NCI-H2171 (cell line): ENCODE measurements around the gene BTD.
"Not testable (repeated sequence)": the region's sequence is repeated elsewhere in the genome, so short reads cannot be mapped to it uniquely, and the experiment has no call there.

Source experiments
- DNase-seq: peaks from one replicate; lab custom pipeline; 2025; lab: John Stamatoyannopoulos, UW

BTD gene

DNA sequence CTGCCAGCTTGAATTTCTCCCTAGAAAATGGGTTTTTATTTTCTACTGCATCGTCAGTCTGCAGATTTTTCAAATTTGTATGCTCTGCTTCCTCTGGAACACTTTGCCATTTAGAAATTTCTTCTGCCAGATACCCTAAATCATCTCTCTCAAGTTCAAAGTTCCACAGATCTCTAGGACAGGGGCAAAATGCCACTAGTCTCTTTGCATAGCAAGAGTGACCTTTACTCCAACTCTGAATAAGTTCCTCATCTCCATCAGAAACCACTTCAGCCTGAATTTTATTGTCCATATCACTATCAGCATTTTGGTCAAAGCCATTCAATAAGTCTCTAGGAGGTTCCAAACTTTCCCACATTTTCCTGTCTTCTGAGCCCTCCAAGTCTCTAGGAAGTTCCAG, 3.0 kb downstream of the BTD start:
- not testable (repeated sequence) for DNase-seq

DNA sequence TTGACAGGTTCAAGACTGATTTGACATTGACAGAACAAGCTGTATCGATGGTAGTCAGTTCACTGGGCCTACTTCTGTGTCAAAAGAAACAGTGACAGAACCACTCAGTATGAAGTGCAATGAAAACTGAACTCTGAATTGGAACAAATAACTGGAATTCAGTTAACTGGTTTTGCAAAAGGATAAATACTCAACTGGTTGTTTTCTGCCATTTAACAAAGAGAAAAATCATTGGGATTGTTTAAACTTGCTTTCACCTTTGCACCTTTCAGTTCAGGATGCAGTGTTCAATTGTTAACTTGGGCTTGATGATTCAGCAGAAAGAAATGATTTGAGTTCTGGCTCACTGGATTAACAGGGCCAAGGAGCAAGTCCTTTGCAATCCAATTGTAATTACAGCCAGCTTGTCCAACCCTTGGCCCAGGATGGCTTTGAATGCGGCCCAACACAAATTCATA, 4.9 kb downstream of the BTD start:
- DNase-seq = no peak

DNA sequence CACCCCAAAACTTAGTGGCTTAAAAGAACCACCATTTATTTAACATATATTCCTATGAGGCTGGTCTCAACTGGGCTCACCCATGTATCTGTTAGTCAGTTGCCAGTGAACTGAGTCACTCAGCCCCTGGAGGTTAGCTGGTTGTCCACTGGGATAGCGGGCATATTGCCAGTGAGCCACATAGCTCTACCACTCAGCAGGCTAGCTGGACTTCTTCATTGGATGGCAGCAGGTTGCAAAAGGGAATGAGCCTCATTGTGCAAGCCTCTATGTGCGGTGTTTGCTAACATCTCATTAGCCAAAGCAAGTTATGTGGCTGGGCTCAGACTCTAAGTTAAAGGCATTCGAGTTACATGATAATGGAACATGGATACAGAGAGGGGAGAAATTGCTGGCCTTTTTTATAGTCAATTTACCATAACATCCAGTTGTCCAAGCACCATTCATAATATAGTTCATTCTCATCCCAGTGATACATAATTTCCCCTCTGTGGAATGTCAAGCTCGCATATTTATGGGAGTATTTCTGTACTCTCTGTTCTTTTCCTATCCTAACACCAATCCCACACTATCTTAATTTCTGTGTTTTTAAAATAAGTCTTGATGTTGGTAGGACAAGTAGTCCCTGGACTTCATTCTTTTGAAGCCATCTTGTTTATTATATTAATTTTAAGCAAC, 8.7 kb downstream of the BTD start:
- DNase-seq = no peak

DNA sequence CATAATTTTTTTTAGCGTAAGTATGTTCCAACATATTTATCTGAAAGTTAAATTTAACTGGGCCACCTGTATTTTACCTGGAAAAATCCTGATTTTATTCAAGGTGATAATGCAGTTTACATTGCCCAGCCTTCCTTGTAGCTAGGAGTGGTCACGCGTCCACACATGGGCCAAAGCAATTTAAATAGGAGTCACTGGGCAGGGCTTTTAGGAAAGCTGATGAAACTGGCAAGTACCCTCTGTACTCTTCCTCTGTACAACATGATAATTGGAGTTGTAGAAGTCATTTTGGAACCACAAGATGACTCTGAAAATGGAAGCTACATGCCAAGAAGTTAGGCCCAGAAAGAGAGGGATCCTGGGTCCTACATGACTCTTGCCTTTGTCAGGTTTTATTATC, 9.5 kb downstream of the BTD start:
- no peak for DNase-seq

DNA sequence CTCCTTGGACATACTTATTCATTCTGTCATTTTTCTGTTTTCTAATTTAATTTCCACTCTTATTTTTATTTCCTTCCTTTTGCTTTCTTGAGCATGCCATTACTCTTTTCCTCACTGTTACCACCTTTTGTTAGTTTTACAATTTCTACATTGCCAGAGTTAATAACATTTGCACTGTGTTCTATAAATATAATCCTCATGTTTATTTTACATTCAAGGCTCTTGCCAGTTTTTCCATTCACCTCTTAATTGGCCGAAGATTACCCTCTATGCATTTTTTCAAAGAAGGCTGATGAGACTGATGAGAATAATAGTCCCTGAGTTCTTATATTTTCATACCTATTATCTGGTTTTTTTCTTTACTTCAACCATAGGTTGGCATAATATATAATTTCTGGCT, 10.5 kb downstream of the BTD start:
- DNase-seq = no peak

DNA sequence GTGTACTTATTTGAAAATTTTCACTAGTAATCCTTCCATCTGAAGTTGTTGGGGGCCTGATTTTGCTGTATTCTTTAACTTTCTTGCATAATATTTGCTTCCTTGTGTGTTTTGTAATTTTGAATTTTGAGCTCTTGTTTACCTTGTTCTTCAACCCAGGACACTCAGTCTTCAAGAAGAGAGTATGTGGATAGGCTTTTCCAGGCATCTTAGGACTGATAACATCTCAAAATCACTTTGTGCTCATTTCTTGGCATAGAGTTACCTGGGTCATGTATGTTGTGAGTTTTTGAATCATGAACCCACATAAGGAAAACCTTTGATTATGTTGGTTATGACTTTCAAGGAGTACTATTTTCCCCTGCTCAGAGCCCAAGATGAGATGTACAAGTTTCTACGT, 13.4 kb downstream of the BTD start:
- no peak for DNase-seq

DNA sequence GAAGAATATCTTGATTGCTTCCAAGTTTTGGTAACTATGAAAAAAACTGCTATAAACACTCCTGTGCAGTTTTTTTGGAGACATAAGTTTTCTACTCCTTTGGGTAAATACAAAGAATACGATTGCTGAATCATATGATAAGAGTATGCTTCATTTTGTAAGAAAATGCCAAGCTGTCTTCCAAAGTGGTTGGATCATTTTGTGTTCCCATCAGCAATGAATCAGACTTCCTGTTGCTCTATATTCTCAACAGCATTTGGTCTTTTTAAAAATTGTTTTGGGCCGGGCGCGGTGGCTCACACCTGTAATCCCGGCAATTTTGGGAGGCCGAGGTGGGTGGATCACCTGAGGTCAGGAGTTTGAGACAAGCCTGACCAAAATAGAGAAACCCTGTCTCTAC, 14.5 kb downstream of the BTD start:
- no peak for DNase-seq

DNA sequence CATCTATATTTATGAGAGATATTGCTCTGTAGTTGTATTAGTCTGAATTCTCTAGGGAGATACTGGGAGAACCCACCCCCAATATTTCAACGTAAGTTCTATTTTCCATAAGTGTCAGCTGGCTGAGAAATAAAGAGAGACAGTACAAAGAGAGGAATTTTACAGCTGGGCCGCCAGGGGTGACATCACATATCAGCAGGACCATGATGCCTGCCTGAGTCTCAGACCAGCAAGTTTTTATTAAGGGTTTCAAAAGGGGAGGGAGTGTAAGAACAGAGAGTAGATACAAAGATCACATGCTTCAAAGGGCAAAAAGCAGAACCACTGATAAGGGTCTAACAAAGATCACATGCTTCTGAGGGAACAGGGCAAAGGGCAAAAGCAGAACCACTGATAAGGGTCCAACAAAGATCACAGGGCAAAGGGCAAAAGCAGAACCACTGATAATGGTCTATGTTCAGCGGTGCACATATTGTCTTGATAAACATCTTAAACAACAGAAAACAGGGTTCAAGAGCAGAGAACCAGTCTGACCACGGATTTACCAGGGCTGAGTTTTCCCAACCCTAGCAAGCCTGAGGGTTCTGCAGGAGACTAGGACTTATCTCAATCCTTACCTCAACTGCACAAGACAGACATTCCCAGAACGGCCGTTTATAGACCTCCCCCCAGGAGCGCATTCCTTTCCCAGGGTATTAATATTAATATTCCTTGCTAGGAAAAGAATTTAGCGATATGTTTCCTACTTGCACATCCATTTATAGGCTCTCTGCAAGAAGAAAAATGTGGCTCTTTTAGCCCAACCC, 18.3 kb downstream of the BTD start:
- not testable (repeated sequence) for DNase-seq

DNA sequence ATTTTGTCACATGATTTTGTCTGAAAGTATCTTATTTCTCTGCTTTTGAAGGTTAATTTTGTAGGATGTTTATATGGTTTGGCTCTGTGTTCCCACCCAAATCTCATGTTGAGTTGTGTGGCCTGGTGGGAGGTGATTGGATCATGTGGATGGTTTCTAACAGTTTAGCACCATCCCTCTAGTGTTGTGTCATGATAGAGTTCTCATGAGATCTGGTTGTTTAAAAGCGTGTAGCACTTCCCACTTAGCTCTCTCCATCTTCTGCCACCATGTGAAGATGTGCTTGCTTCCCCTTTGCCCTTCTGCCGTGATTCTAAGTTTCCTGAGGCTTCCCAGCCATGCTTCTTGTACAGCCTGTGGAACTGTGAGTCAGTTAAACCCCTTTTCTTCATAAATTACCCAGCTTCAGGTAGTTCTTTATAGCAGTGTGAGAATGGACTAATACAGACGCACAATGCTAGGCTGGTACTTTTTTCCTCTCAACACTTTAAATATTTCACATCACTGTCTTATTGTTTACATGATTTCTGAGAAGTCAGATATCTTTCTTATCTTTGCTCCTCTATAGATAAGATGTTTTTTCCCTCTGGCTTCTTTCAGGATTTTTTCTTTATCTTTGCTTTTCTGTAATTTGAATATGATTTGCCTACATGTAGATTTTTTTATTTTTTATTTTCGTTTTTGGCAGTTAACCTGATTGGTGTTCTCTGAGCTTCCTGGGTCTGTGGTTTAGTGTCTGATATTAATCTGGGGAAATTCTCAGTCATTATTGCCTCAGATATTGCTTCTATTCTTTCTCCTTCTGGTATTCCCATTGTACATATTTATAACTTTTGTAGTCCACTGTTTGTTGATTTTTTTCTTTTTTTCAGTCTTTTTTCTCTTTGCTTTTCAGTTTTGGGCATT, 22.2 kb downstream of the BTD start:
- DNase-seq = no peak

DNA sequence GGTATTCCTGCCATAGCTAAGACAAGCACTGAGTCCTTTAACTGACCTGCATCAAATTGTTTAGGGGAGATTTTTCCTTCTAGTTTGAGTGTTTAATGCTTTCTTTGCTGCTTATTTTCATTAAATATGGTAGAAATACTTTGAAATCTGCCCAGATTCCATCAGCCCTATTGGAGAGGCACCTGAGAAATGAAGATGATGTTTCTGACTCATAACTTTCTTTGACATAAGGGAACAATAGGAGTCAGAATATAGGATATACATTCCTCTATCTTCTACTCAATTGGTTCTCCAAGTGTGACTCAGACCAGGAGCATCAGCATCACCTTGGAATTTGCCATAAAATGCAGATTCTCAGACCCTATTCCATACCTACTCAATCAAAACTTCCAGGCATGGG, 27.4 kb downstream of the BTD start:
- no peak for DNase-seq

DNA sequence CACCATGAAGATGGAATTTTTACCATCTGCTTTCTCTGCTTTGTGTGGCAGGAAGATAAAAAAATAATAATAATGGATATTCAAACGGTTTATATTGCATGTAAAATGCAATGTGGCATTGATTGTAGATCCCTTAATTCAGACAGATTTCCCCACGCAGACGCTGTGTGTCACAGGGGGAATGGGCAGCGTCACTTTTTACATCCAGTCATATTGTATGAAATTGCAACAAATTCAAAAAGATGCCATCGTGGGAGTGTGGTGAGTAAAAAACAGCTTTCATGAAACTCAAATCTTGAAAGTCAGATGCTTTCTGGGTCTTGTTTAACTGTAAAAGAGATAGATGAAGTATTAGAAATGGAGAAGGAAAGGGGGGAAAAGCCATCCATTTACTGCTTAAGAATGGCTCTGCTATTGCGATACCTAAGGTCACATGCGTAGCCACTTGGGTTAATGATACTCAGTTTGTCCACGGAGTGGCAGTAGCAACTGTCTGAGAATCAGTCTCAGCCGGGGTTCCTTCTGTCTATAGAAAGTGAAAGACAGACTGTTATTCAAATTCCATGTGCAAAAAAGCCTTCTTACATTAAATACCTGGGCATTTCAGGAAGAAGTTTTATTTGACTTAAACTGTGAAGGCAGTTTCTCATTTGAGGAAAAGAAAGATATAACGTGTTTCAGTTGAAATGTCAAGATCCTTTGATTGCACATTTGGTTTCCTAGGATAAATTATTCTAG, 28.5 kb downstream of the BTD start:
- no peak for DNase-seq

DNA sequence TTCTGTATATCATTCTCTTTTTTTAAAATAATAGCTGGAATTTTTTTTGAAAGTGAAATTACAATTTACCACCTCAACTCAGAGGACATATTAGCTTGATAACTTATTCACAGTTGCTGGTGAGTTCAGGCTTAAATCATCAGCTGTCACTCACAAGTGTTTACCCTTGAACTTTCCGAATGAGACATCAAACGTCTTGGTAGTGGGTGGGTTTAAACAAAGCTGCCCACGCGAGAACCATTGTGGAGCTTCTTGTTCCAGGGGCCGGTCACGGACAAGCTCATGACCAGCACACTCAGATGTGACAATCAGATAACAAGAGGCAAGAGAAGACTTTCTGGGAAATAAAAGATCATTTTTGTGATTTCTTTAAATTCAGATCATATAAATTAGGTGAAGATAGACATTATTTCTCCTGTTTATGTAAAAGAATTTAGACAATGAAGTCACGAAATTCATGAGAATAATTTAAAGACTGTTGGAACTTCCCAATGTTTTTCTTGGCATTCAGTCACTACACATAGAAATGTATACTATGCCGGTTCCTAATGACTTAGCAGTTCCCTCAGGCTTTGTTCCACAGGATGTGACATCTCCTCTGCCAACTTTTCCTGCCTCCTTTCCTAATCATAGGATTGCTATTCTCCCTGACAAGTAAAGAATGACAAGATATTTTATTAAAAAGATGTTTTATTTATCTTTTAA, 29.3 kb downstream of the BTD start:
- no peak for DNase-seq

DNA sequence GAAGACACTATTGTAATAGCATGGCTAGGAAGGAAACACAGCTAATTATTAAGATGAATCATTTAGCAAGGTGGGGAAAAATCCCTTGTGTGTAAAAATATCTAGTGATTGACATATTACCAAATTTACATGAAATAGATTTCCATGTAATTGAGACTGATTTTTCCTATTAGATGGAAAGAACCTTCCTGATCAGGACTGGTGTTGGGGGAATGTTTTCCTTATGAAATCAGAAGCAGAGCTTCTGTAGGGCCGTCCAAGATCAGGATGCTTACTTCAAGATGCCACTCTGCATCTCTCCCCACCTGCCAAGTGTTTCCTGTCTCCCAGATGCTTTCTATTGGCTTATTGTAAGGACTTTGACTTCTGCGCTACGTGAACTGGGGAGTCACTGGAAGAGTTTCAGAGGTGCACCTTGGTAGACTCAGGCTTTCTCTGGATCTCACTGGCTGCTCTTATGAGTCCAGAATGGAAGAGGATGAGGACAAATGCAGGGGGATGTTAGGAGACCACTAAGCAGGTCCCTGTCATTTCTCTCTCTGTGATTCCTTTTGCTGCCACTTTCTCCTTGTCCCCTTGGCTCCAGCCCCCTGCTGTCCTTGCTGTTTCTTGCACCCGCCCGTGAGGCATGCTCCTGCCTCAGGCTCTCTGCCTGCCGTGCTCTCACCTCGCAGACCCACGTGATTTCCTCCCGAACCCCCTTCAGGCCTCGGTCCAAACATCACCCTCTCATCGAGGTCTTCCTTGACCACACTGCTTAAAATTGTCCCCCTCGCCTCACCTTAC, 30.1 kb downstream of the BTD start:
- no peak for DNase-seq

DNA sequence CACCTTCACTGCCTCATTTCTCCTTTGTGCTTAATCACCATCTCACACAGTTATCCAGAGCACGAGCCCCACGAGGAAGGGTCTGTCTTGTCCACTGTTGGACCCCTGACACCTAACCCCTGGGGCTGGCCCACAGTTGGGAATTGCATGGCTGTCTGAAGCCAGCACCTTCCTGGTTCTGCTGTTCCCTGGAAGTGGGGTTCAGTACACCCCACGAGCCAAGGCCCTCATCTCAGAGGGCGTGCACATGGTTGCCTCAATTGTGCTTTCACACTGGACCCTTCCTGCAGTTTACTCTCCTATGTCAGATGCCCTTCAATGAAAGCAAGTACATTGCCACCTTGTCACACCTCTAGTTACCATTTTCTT, 30.7 kb downstream of the BTD start:
- DNase-seq = no peak

DNA sequence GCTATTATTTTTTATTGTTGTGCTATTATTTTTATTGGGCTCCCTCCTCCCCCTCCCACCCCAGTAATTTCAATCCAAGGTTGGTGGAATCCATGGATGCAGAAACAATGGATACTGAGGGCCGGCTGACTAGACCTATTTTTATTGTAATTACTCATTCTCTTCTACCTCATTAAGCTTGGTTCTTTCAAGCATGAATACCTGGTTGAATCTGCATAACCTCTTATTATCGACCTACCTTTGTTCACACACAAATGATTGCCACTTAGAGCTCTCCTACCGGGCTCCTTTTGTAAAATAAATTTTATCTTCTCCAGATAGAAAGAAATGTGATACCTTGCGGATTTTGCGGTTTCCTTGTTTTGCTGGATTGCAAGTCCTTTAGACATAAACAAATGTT, 31.6 kb downstream of the BTD start:
- no peak for DNase-seq

DNA sequence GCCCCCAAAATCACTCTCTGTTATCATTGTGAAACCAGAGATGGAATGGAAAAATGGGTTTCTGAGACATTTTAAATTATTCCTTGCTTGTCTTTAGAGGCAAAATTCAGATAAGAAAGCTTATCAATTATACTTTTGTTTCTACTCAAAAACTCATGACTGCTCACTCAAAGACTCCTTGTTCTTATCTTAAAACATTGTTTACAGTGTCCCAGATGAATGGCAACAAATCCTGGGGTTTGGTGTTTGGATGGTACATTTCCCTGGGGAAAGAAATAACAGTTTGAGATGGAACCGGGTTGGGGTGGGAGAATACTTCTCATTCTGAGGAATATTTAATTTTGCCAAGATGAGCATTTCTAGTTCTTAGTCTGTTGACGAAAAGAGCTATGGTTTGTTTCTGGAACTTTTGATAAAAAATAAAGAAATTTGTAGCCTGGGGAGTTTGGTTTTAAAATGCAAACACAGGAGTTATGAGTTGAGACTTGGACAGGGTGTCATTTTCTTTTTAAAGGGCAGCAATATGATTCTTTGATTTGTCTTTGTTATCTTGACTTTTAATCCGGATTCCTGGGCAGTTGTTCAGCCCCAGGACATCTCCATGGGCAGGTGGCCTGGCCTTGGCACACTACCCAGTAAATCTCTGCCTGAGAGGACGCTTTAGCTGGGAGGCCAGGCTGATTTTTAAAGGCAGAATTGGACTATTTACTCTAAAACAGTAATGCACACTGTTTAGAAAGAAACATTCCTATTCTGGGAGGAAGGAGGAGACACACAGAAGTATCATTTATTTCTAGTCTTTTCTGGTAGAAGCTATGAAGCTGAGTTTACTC, 32.4 kb downstream of the BTD start:
- DNase-seq = no peak

DNA sequence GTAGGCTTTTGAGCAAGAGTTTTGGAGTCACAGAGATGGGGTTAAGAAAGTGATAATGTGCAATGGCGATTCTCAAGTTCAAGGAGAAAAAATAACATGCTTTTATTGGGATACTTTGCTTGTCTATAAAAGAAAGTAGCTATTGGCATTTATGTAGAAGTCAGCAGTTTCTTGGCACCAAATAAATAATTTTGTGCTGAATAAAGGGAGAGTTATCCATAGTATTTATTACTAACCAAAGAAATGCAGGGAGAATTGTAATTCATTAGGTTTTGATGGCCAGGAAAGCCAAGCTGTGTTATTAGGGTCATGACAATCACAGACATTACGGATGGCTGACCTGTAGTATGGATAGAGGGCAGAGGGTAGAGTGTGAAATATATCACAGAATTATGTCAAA, 33.1 kb downstream of the BTD start:
- no peak for DNase-seq

DNA sequence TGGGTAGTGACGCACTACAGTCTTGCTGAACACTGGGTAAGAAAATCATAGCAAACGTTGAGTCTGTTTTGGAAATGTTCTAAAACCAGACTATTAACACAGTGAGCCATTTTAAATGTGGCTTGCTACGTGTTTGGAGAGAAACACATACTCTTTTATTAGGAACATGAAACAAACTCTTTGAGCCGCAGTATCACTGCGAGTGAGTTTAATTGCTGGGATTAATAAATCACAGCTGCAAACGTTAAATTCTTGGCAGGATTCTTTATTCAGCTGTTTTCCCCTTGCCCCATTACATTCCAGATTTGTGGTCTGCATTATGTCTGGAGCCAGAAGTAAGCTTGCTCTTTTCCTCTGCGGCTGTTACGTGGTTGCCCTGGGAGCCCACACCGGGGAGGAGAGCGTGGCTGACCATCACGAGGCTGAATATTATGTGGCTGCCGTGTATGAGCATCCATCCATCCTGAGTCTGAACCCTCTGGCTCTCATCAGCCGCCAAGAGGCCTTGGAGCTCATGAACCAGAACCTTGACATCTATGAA, 33.6 kb downstream of the BTD start:
- DNase-seq = no peak

DNA sequence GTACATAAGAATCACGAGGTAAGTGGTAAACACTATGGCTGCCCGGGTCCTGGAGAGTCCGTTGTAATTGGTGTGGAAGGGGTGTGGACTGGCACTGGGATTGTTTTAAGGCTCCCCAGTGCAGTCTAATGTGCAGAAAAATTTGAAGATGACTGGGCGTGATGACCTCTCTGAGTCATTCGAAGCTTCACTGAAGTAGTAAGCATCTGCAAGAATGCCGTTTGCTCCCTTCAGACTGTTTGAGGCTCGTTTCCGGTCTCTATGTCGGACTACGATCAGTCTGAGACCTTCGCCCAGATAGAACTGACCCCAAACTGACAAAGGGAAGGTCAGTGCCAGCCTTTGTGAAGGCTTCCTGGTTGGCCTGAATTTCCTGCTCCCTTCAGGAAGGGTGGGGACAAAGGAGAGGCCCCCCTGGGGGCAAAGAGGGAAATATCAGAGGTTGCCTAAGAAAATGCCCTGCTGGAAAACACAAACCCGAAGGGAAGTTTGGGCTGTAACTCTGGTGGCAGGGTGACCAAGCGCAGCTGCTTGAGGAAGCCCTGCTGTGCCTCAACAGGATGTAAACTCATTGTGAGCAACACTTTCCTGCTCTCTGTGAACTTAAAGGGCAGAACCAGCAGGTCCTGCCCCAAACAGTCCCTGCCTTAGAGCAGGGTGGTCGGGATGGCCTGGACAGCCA, 34.6 kb downstream of the BTD start:
- no peak for DNase-seq
